ENCODE results near the gene ADAMTSL3.

GRCh38 chr15:83723216-83723615 is 69.3 kb downstream of the ADAMTSL3 start:
- no peak for TF ChIP-seq EZH2 (IDR thresholded peaks at IDR 0.05; ENCODE audit: borderline replicate concordance, insufficient read depth, low read length, poor library complexity, severe bottlenecking)
- TF ChIP-seq, protein P1, sequence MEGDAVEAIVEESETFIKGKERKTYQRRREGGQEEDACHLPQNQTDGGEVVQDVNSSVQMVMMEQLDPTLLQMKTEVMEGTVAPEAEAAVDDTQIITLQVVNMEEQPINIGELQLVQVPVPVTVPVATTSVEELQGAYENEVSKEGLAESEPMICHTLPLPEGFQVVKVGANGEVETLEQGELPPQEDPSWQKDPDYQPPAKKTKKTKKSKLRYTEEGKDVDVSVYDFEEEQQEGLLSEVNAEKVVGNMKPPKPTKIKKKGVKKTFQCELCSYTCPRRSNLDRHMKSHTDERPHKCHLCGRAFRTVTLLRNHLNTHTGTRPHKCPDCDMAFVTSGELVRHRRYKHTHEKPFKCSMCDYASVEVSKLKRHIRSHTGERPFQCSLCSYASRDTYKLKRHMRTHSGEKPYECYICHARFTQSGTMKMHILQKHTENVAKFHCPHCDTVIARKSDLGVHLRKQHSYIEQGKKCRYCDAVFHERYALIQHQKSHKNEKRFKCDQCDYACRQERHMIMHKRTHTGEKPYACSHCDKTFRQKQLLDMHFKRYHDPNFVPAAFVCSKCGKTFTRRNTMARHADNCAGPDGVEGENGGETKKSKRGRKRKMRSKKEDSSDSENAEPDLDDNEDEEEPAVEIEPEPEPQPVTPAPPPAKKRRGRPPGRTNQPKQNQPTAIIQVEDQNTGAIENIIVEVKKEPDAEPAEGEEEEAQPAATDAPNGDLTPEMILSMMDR (IDR thresholded peaks at IDR 0.05; ENCODE audit: poor library complexity, severe bottlenecking) = no peak
- TF ChIP-seq TAF1 (IDR thresholded peaks at IDR 0.05; ENCODE audit: low read depth) = no peak

Data from neural cell (in vitro differentiated cells).